Esophagus squamous epithelium (tissue), 4 donors: ENCODE data around the gene UTP11.

Experiments
- CTCF ChIP-seq, 6 experiments: fragments of 450-650 bp in 4 of 6; fragments of 200-600 bp in 2 of 6; sonication (generic) in 2 of 6; IDR thresholded peaks; one replicate each; pipeline ENCODE4 v1.5.1; 2016 to 2019; ENCODE audit warnings: antibody characterized with exemption in 6 of 6, mild to moderate bottlenecking in 4 of 6, moderate library complexity in 4 of 6
- POLR2A ChIP-seq, 4 donors: fragments of 450-650 bp; IDR thresholded peaks; one replicate each; pipeline ENCODE4 v1.6.1; 2017; ENCODE audit warnings: antibody characterized with exemption in 4 of 4, mild to moderate bottlenecking in 4 of 4, moderate library complexity in 3 of 4

GRCh38 chr1:38038861-38039260 is 26.3 kb downstream of the UTP11 start:
- no peak for TF ChIP-seq CTCF (IDR thresholded peaks at IDR 0.05)
- TF ChIP-seq POLR2A (IDR thresholded peaks at IDR 0.05): no peak
